SK-N-SH (cell line): ENCODE measurements around the gene LIPT1.

Experiments used
- EP300 ChIP-seq, 2 experiments: IDR thresholded peaks; 2 replicates each; pipeline versions ENCODE4 v1.4.0 to v1.6.1; 2012; ENCODE audit warnings: borderline replicate concordance in 1 of 2, low read depth in 1 of 2, low read length in 1 of 2
- POLR2AphosphoS5 ChIP-seq: IDR thresholded peaks from 2 replicates; pipeline ENCODE4 v1.6.1; 2012; ENCODE audit warnings: low read depth, low read length
- TCF12 ChIP-seq: IDR thresholded peaks from 2 replicates; pipeline ENCODE4 v1.4.0; 2012
- YY1 ChIP-seq: IDR thresholded peaks from 2 replicates; pipeline ENCODE4 v1.4.0; 2012; ENCODE audit warnings: low read depth, mild to moderate bottlenecking
- TF ChIP-seq, protein P1 (sequence below): fragments of 150-350 bp; IDR thresholded peaks from 2 replicates; pipeline ENCODE4 v1.6.1; 2017; ENCODE audit warnings: antibody characterized with exemption, low read length, low read depth, borderline replicate concordance

DNA sequence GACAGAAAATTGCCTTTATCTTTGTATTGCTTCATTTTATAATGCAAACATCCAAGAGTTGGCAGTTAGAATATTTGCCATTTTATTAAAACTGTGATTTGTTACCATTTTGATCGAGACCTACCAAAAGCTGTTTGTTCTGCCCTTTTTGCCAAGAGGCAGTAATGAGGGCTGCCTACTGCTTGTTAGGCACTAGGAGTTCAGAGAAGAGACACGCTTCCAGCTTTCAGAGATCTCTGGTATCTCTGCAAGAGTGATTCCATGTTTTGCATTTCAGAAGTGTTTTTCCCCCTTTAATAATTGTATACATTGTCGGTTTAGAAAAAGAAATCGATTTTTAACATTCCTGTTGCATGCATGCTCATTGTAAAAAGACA, 26.8 kb downstream of the LIPT1 start:
- TF ChIP-seq POLR2AphosphoS5 (no peak), EP300 (IDR thresholded peaks at IDR 0.05; ENCODE audit: borderline replicate concordance in 1 of 2, low read depth in 1 of 2, low read length in 1 of 2) (no peak), TCF12 (no peak), YY1 (no peak)
- TF ChIP-seq, protein P1, sequence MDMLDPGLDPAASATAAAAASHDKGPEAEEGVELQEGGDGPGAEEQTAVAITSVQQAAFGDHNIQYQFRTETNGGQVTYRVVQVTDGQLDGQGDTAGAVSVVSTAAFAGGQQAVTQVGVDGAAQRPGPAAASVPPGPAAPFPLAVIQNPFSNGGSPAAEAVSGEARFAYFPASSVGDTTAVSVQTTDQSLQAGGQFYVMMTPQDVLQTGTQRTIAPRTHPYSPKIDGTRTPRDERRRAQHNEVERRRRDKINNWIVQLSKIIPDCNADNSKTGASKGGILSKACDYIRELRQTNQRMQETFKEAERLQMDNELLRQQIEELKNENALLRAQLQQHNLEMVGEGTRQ: no peak
